H1 (cell line): ENCODE data around the gene ADAMTS13. TPM values are rescaled to one million over a fixed set of nuclear protein-coding genes. Genes with fewer than 3 reads are reported as not detected.

ENCODE experiments used
- CTCF ChIA-PET: fragments of 300-600 bp; sonication (Branson Sonifier 250); formaldehyde crosslinking; loops from one replicate; lab custom pipeline; 2021; ENCODE audit not compliant: partially characterized antibody; lab: Charles Lee
- POLR2A ChIA-PET: fragments of 300-600 bp; sonication (Branson Sonifier 250); formaldehyde crosslinking; loops from one replicate; lab custom pipeline; 2021; ENCODE audit warnings: inconsistent platforms; ENCODE audit not compliant: partially characterized antibody; lab: Charles Lee
- DNase-seq, 2 experiments: peaks; one replicate each; pipeline versions ENCODE4 v3.0.0 to v3.0.0-alpha.2; 2010 to 2022; ENCODE audit warnings: low spot score in 2 of 2, low read depth in 1 of 2, mixed read lengths in 1 of 2
- FAIRE-seq: peaks from 2 replicates; lab custom pipeline; 2011; peaks lifted over from hg19 to GRCh38; lab: Jason Lieb, UNC
- H2AFZ ChIP-seq: 2 replicates; pipeline ENCODE4 v1.8.1; 2012; ENCODE audit warnings: low read length, inconsistent platforms
- H2AK5ac ChIP-seq: 2 replicates; pipeline ENCODE4 v1.6.1; 2013; ENCODE audit warnings: low read depth, low read length
- H2BK120ac ChIP-seq: replicated peaks from 2 replicates; pipeline ENCODE3; 2013; ENCODE audit warnings: low read depth, low read length, inconsistent platforms
- H2BK12ac ChIP-seq: 2 replicates; pipeline ENCODE4 v1.6.1; 2013; ENCODE audit warnings: low read depth, low read length
- H2BK15ac ChIP-seq: 2 replicates; pipeline ENCODE4 v1.6.1; 2013; ENCODE audit warnings: low read length
- H2BK20ac ChIP-seq: 2 replicates; pipeline ENCODE4 v1.6.1; 2013; ENCODE audit warnings: low read length
- H2BK5ac ChIP-seq: 2 replicates; pipeline ENCODE4 v1.6.1; 2013; ENCODE audit warnings: low read depth, low read length
- H3K14ac ChIP-seq: 2 replicates; pipeline ENCODE4 v1.6.1; 2013; ENCODE audit warnings: inconsistent platforms; ENCODE audit not compliant: insufficient read length
- H3K18ac ChIP-seq: 2 replicates; pipeline ENCODE4 v1.6.1; 2013; ENCODE audit warnings: low read length; ENCODE audit errors: extremely low read depth
- H3K23ac ChIP-seq: 2 replicates; pipeline ENCODE4 v1.6.1; 2013; ENCODE audit warnings: inconsistent platforms; ENCODE audit not compliant: insufficient read length
- H3K23me2 ChIP-seq: 2 replicates; pipeline ENCODE4 v1.6.1; 2013; ENCODE audit warnings: low read depth, low read length
- H3K27ac ChIP-seq: 2 replicates; pipeline ENCODE4 v1.6.1; 2011; ENCODE audit warnings: low read depth, low read length, inconsistent platforms
- H3K27me3 ChIP-seq, 4 experiments: replicated peaks in 1 of 4; 1 replicate in 1 of 4; 2 replicates in 3 of 4; pipeline versions ENCODE4 v1.6.1 to v1.8.1; 2011 to 2013; ENCODE audit warnings: low read length in 3 of 4, mild to moderate bottlenecking in 3 of 4, inconsistent platforms in 2 of 4, mixed read lengths in 2 of 4, moderate library complexity in 1 of 4; ENCODE audit not compliant: control insufficient read depth in 3 of 4, insufficient read depth in 3 of 4; ENCODE audit errors: extremely low read depth in 1 of 4
- H3K36me3 ChIP-seq, 4 experiments: 2 replicates each; pipeline versions ENCODE4 v1.6.1 to v1.8.1; 2011 to 2013; ENCODE audit warnings: mild to moderate bottlenecking in 4 of 4, low read length in 3 of 4, moderate library complexity in 2 of 4, control low read depth in 1 of 4, inconsistent platforms in 1 of 4; ENCODE audit not compliant: insufficient read depth in 4 of 4, control insufficient read depth in 2 of 4
- H3K4ac ChIP-seq: replicated peaks from 2 replicates; pipeline ENCODE3; 2013; ENCODE audit warnings: low read length, low read depth, mixed read lengths, inconsistent platforms; ENCODE audit not compliant: insufficient read length
- H3K4me1 ChIP-seq, 4 experiments: replicated peaks in 1 of 4; 1 replicate in 1 of 4; 2 replicates in 3 of 4; pipeline versions ENCODE4 v1.6.1 to v1.8.1; 2011 to 2013; ENCODE audit warnings: low read length in 3 of 4, inconsistent platforms in 2 of 4, mixed read lengths in 1 of 4; ENCODE audit not compliant: insufficient read depth in 4 of 4, control insufficient read depth in 3 of 4
- H3K4me2 ChIP-seq, 2 experiments: 2 replicates each; pipeline versions ENCODE4 v1.6.1 to v1.8.1; 2011 to 2013; ENCODE audit warnings: low read depth in 2 of 2, low read length in 2 of 2, control low read depth in 1 of 2, inconsistent platforms in 1 of 2, mild to moderate bottlenecking in 1 of 2; ENCODE audit not compliant: insufficient read depth in 1 of 2
- H3K4me3 ChIP-seq, 4 experiments: fragments of 200-600, 300-600 bp in 1 of 4; sonication (generic), shearing (Covaris generic), sonication (Bioruptor Twin) in 1 of 4; 2 replicates each; pipeline versions ENCODE4 v1.5.1 to v1.8.1; 2011 to 2016; ENCODE audit warnings: low read length in 4 of 4, low read depth in 3 of 4, control low read depth in 2 of 4, inconsistent platforms in 2 of 4, mild to moderate bottlenecking in 2 of 4, mixed read lengths in 1 of 4, moderate library complexity in 1 of 4; ENCODE audit not compliant: insufficient read depth in 2 of 4; ENCODE audit errors: extremely low read depth in 1 of 4
- H3K56ac ChIP-seq: replicated peaks from 2 replicates; pipeline ENCODE3; 2013; ENCODE audit warnings: low read depth, mild to moderate bottlenecking, mixed read lengths, low read length, inconsistent platforms; ENCODE audit not compliant: insufficient read length
- H3K79me1 ChIP-seq: 2 replicates; pipeline ENCODE4 v1.6.1; 2013; ENCODE audit warnings: low read depth, low read length, control low read depth
- H3K79me2 ChIP-seq, 2 experiments: 2 replicates each; pipeline versions ENCODE4 v1.6.1 to v1.8.1; 2012 to 2013; ENCODE audit warnings: low read length in 2 of 2, mild to moderate bottlenecking in 2 of 2, inconsistent platforms in 1 of 2; ENCODE audit not compliant: insufficient read depth in 2 of 2, control insufficient read depth in 1 of 2
- H3K9ac ChIP-seq, 4 experiments: replicated peaks in 1 of 4; 1 replicate in 1 of 4; 2 replicates in 3 of 4; pipeline versions ENCODE4 v1.6.1 to v1.8.1; 2011 to 2013; ENCODE audit warnings: low read depth in 3 of 4, low read length in 3 of 4, control low read depth in 2 of 4, mild to moderate bottlenecking in 2 of 4, moderate library complexity in 2 of 4, inconsistent platforms in 1 of 4; ENCODE audit errors: extremely low read depth in 1 of 4
- H3K9me3 ChIP-seq, 2 experiments: 2 replicates each; pipeline versions ENCODE4 v1.6.1 to v1.8.1; 2012 to 2013; ENCODE audit warnings: mild to moderate bottlenecking in 2 of 2, moderate library complexity in 2 of 2, control low read depth in 1 of 2, inconsistent platforms in 1 of 2, low read depth in 1 of 2, low read length in 1 of 2, mixed read lengths in 1 of 2; ENCODE audit not compliant: insufficient read depth in 2 of 2
- H4K20me1 ChIP-seq, 2 experiments: replicated peaks in 1 of 2; 2 replicates each; pipeline versions ENCODE3 to v1.8.1; 2011 to 2013; ENCODE audit warnings: inconsistent platforms in 2 of 2, low read length in 2 of 2, mild to moderate bottlenecking in 1 of 2; ENCODE audit not compliant: insufficient read depth in 2 of 2, control insufficient read depth in 1 of 2
- H4K5ac ChIP-seq: 2 replicates; pipeline ENCODE4 v1.6.1; 2013; ENCODE audit warnings: low read length, low read depth, mixed read lengths, inconsistent platforms; ENCODE audit not compliant: insufficient read length
- H4K8ac ChIP-seq: 2 replicates; pipeline ENCODE4 v1.8.0; 2013; ENCODE audit warnings: mild to moderate bottlenecking, moderate library complexity, low read length, inconsistent platforms; ENCODE audit not compliant: insufficient read depth; ENCODE audit errors: extremely low read depth
- H4K91ac ChIP-seq: replicated peaks from 2 replicates; pipeline ENCODE3; 2013; ENCODE audit warnings: low read length, mixed read lengths, inconsistent platforms; ENCODE audit not compliant: insufficient read length
- ASH2L ChIP-seq: fragments of 200-600, 300-600 bp; sonication (generic); IDR thresholded peaks from one replicate; pipeline ENCODE4 v1.7.1; 2017; ENCODE audit warnings: low read length
- ATF2 ChIP-seq: IDR thresholded peaks from 2 replicates; pipeline ENCODE4 v1.6.1; 2012; ENCODE audit warnings: low read length, inconsistent platforms
- CTBP2 ChIP-seq: IDR thresholded peaks from 2 replicates; pipeline ENCODE4 v1.7.0; 2011; ENCODE audit warnings: borderline replicate concordance, mild to moderate bottlenecking, moderate library complexity, mixed read lengths, low read length; ENCODE audit not compliant: insufficient read depth, insufficient read length
- EZH2 ChIP-seq: fragments of 200-600 bp; sonication (generic); IDR thresholded peaks from 2 replicates; pipeline ENCODE4 v1.7.1; 2012; ENCODE audit warnings: low read depth, mild to moderate bottlenecking, moderate library complexity, low read length, inconsistent platforms; ENCODE audit not compliant: severe bottlenecking
- JUN ChIP-seq: IDR thresholded peaks from 2 replicates; pipeline ENCODE4 v1.6.1; 2011; ENCODE audit warnings: low read depth, mild to moderate bottlenecking, improper control_type of control experiment, low read length
- RFX5 ChIP-seq: IDR thresholded peaks from 2 replicates; pipeline ENCODE4 v1.6.1; 2011; ENCODE audit warnings: low read depth, low read length, improper control_type of control experiment, borderline replicate concordance
- SP2 ChIP-seq: IDR thresholded peaks from 2 replicates; pipeline ENCODE4 v1.6.1; 2012; ENCODE audit warnings: mild to moderate bottlenecking, low read length, inconsistent platforms
- TAF7 ChIP-seq: optimal IDR thresholded peaks from 2 replicates; pipeline ENCODE3; 2011; ENCODE audit warnings: low read depth, mild to moderate bottlenecking, inconsistent platforms, low read length, moderate library complexity, borderline replicate concordance
- TEAD4 ChIP-seq: IDR thresholded peaks from 2 replicates; pipeline ENCODE4 v1.6.1; 2012; ENCODE audit warnings: low read depth, low read length, inconsistent platforms, mixed read lengths
- ZNF274 ChIP-seq: IDR thresholded peaks from 2 replicates; pipeline ENCODE4 v1.7.0; 2012; ENCODE audit warnings: low read length, borderline replicate concordance; ENCODE audit errors: extremely low read depth
- WGBS, 2 experiments: shearing (Covaris generic) in 1 of 2; methylation state at CpG; one replicate each; pipeline versions ENCODE4 v1.1.6 to v1.1.7; 2013 to 2015; ENCODE audit warnings: low lambda C conversion rate in 2 of 2, mixed read lengths in 2 of 2, inconsistent platforms in 1 of 2, low coverage in 1 of 2, missing lambda C conversion rate in 1 of 2; ENCODE audit not compliant: insufficient replicate concordance in 2 of 2, insufficient coverage in 1 of 2, insufficient read length in 1 of 2; ENCODE audit errors: extremely low coverage in 1 of 2, missing lambda C conversion rate in 1 of 2; 5-methylcytosine and 5-hydroxymethylcytosine counted together
- polyA plus RNA-seq, 7 experiments: library from polyadenylated mRNA; depleted of rRNA in 3 of 7; stranded (reverse) in 5 of 7; unstranded in 2 of 7; fragments of >200 nt in 5 of 7; fragments of 200-250 nt in 2 of 7; gene quantifications; 1 replicate in 5 of 7; 2 replicates in 1 of 7; 4 replicates in 1 of 7; pipeline versions ENCODE4 v1.2.1 to v1.2.3, GENCODE V29; 2011 to 2013; ENCODE audit warnings: missing spikeins in 2 of 7, mixed read lengths in 2 of 7
- total RNA-seq: library from RNA; stranded (reverse); fragmentation: NEBNext Ultra II Directional; extraction: Animal tissue kit (Norgen Biotek cat#: 25700); gene quantifications from 2 replicates; pipeline ENCODE4 v1.2.1, GENCODE V29; 2021

ADAMTS13 gene
- total and polyA plus RNA-seq, 2 of the 8 experiments (the other 6 are each of a cell fraction or from before 2014, with no cell fraction given), result 4.4 to 5.8 TPM

GRCh38 chr9:133494636-133495326 is 72.6 kb downstream of the ADAMTS13 start:
- Histone ChIP-seq H3K4me1 (no peaks in the 10 kb centered on the region; a peak in 1 of 7 replicates), H4K20me1 (peaks cover 0 to 12% of the 10 kb centered on the region in 2 experiments), H3K9me3 (peaks cover 0 to 2% of the 10 kb centered on the region in 2 experiments; a peak in 1 of 4 replicates), H3K18ac (no peak overlapping the region), H3K4me2 (no peak overlapping the region), H3K79me1 (peaks cover 2% of the 10 kb centered on the region; the same call in 1 of the 2 replicates), H3K23me2 (peaks cover 9% of the 10 kb centered on the region), H3K36me3 (peaks cover 0 to 3% (median 0%) of the 10 kb centered on the region in 4 experiments; a peak in 1 of 8 replicates), H3K4me3 (no peak overlapping the region), H3K4ac (no peak overlapping the region), H4K5ac (no peak overlapping the region), H3K79me2 (no peaks in the 10 kb centered on the region; a peak in 1 of 4 replicates), H4K8ac (no peak overlapping the region), H2BK12ac (no peak overlapping the region; the same call in 1 of the 2 replicates), H3K56ac (no peak overlapping the region), H2BK120ac (no peak overlapping the region), H3K14ac (no peak overlapping the region), H4K91ac (no peak overlapping the region), H3K9ac (no peak overlapping the region), H3K27me3 (peaks cover 0 to 2% (median 0%) of the 10 kb centered on the region in 4 experiments; a peak in 1 of 7 replicates), H2BK5ac (no peak overlapping the region; the same call in 1 of the 2 replicates), H2AK5ac (no peak overlapping the region), H3K27ac (no peak overlapping the region), H2BK15ac (no peak overlapping the region), H2BK20ac (no peak overlapping the region), H3K23ac (no peak overlapping the region), H2AFZ (no peak overlapping the region)
- ChIA-PET POLR2A (interaction anchor here (1.7 kb wide), 1 partner anchor 16 kb away, joined by 4 read pairs; the partner anchor contains the start of gene SLC2A6), CTCF (interaction anchor here (0.8 to 3.6 kb wide), 14 partner anchors 8 to 232 kb away, joined by 3 to 18 read pairs (median 4); partner anchors contain the start of gene ADAMTSL2)
- WGBS, 2 experiments, result 91% methylated on average over 23 of the region's 24 CpGs; no CpG with 5 or more reads in 1 of the 2 experiments
- DNase-seq, result no peak
- FAIRE-seq, result no peak
- TF ChIP-seq ZNF274, result no peak
- no peak for TF ChIP-seq ATF2
- TF ChIP-seq ASH2L, result no peak
- TF ChIP-seq TEAD4, result no peak
- TF ChIP-seq EZH2, result no peak
- no peak for TF ChIP-seq SP2
- TF ChIP-seq CTBP2, result no peak
- TF ChIP-seq RFX5, result no peak
- TF ChIP-seq JUN, result no peak
- TF ChIP-seq TAF7, result no peak
